HG03571 (cell line): Measurements from ENCODE around the gene MYO5B.
"Not testable (repeated sequence)": the region's sequence is repeated elsewhere in the genome, so short reads cannot be mapped to it uniquely, and the experiment has no call there.

ENCODE experiments used
- ATAC-seq: cut with Tn5 transposase; IDR thresholded peaks from one replicate; pipeline ENCODE4 v1.9.1; 2021; ENCODE audit not compliant: unreplicated experiment

Gene MYO5B

GRCh38 chr18:49811151-49811938 is 383.6 kb downstream of the MYO5B start:
- no peak for ATAC-seq

GRCh38 chr18:49808553-49809191 is 386.3 kb downstream of the MYO5B start:
- not testable (repeated sequence) for ATAC-seq

GRCh38 chr18:49804096-49804495 is 390.9 kb downstream of the MYO5B start:
- no peak for ATAC-seq

GRCh38 chr18:49802623-49803022 is 392.3 kb downstream of the MYO5B start:
- no peak for ATAC-seq

- ATAC-seq: not testable (repeated sequence)
Measured at GRCh38 chr18:49800491-49800890, 394.5 kb downstream of the MYO5B start.

GRCh38 chr18:49799806-49800205 is 395.1 kb downstream of the MYO5B start:
- not testable (repeated sequence) for ATAC-seq

- ATAC-seq: no peak
Measured at GRCh38 chr18:49798001-49798400, 396.9 kb downstream of the MYO5B start.

GRCh38 chr18:49795612-49796552 is 399.1 kb downstream of the MYO5B start:
- ATAC-seq: no peak

- no peak for ATAC-seq
Measured at GRCh38 chr18:49794743-49795142, 400.2 kb downstream of the MYO5B start.

GRCh38 chr18:49789560-49790134 is 405.3 kb downstream of the MYO5B start:
- ATAC-seq: not testable (repeated sequence)

GRCh38 chr18:49788327-49788898 is 406.5 kb downstream of the MYO5B start:
- no peak for ATAC-seq

GRCh38 chr18:49786019-49786720 is 408.8 kb downstream of the MYO5B start:
- no peak for ATAC-seq

GRCh38 chr18:49784427-49785185 is 410.3 kb downstream of the MYO5B start:
- no peak for ATAC-seq

- not testable (repeated sequence) for ATAC-seq
Measured at GRCh38 chr18:49783631-49784030, 411.3 kb downstream of the MYO5B start.

- ATAC-seq: no peak
Measured at GRCh38 chr18:49778826-49779465, 416.0 kb downstream of the MYO5B start.
